Stomach (tissue), 9 donors: ENCODE data around the gene TMEM203. TPM values are rescaled to one million over a fixed set of nuclear protein-coding genes. Genes with fewer than 3 reads are reported as not detected.

Source experiments
- DNase-seq, 2 donors: peaks; one replicate each; pipeline versions ENCODE4 v3.0.0 to v3.0.0-alpha.2; 2013 to 2019
- H3K27ac ChIP-seq, 5 donors: fragments of 200-600 bp in 4 of 5; sonication (generic) in 4 of 5; one replicate each; pipeline ENCODE4 v1.5.1; 2013 to 2019; ENCODE audit warnings: mild to moderate bottlenecking in 1 of 5, moderate library complexity in 1 of 5
- H3K27me3 ChIP-seq, 3 donors: fragments of 200-600 bp; sonication (generic); one replicate each; pipeline ENCODE4 v1.5.1; 2017 to 2019; ENCODE audit warnings: mixed run types in 1 of 3
- H3K36me3 ChIP-seq, 4 donors: fragments of 200-600 bp; sonication (generic); 1 replicate in 3 of 4; 2 replicates in 1 of 4; pipeline ENCODE4 v1.5.1; 2016 to 2019
- H3K4me1 ChIP-seq, 4 donors: fragments of 200-600 bp; sonication (generic); one replicate each; pipeline ENCODE4 v1.5.1; 2016 to 2019
- H3K4me3 ChIP-seq, 4 donors: fragments of 200-600 bp; sonication (generic) in 3 of 4; one replicate each; pipeline ENCODE4 v1.5.1; 2016 to 2019; ENCODE audit warnings: mild to moderate bottlenecking in 1 of 4
- H3K9me3 ChIP-seq, 4 donors: fragments of 200-600 bp; sonication (generic); one replicate each; pipeline ENCODE4 v1.5.1; 2016 to 2019
- CTCF ChIP-seq, 7 experiments: fragments of 450-650 bp in 4 of 7; fragments of 200-600 bp in 3 of 7; sonication (generic) in 3 of 7; IDR thresholded peaks; one replicate each; pipeline ENCODE4 v1.5.1; 2016 to 2019; ENCODE audit warnings: antibody characterized with exemption in 7 of 7, control low read depth in 2 of 7, mild to moderate bottlenecking in 1 of 7
- EP300 ChIP-seq: sonication (generic); formaldehyde crosslinking; IDR thresholded peaks from one replicate; pipeline ENCODE4 v1.6.1; 2017; ENCODE audit warnings: antibody characterized with exemption
- POLR2A ChIP-seq, 4 donors: fragments of 450-650 bp; IDR thresholded peaks; one replicate each; pipeline ENCODE4 v1.6.1; 2016; ENCODE audit warnings: antibody characterized with exemption in 4 of 4, control low read depth in 2 of 4, mild to moderate bottlenecking in 1 of 4, moderate library complexity in 1 of 4
- POLR2AphosphoS5 ChIP-seq, 3 donors: sonication (generic); formaldehyde crosslinking; IDR thresholded peaks; one replicate each; pipeline ENCODE4 v1.6.1; 2016; ENCODE audit warnings: antibody characterized with exemption in 3 of 3
- WGBS, 5 donors: extraction: QIAGEN DNeasy Blood & Tissue Kit in 3 of 5; methylation state at CpG; one replicate each; pipeline versions ENCODE4 v1.1.5 to v1.1.7; 2013 to 2018; 5-methylcytosine and 5-hydroxymethylcytosine counted together
- intact Hi-C: fragments of 100-400 bp; cut with DNase I; formaldehyde crosslinking; loops from one replicate; pipeline ENCODE4 v1.15.1; 2023; ENCODE audit warnings: low total_unique reads
- polyA plus RNA-seq, 3 donors: library from polyadenylated mRNA; stranded (reverse); fragments of 200-250 nt; gene quantifications; one replicate each; pipeline ENCODE4 v1.2.3, GENCODE V29; 2013
- total RNA-seq, 5 donors: library from RNA; depleted of rRNA; stranded (reverse); fragments of >200 nt; gene quantifications; one replicate each; pipeline versions ENCODE4 v1.1.0 to v1.2.3, GENCODE V29; 2014 to 2016
- donor health status: healthy with polysubstance abuse.
- donor health status: Bipolar disorder and iron deficiency.
- donor health status: healthy.

TMEM203 gene
- total and polyA plus RNA-seq, 8 donors, result 20.6 to 37.0 (median 29.4) TPM

- H3K27me3 ChIP-seq, result peaks cover 11 to 67% (median 51%) of the 10 kb centered on the region in 3 donors
- TF ChIP-seq POLR2AphosphoS5 (IDR thresholded peaks at IDR 0.05) (no peak), CTCF (IDR thresholded peaks at IDR 0.05) (no peak), EP300 (no peak), POLR2A (IDR thresholded peaks at IDR 0.05) (no peak)
- intact Hi-C loops, result loop anchor here (5.0 kb wide), 1 partner anchor 111 kb away; no protein-coding TSS in a partner anchor
- peaks cover 22 to 64% (median 52%) of the 10 kb centered on the region in 4 donors for H3K4me1 ChIP-seq
- no peaks in the 10 kb centered on the region for H3K9me3 ChIP-seq
- no peak overlapping the region for H3K27ac ChIP-seq
- peak overlapping the region in 1 of 4 donors; percentile 22 for H3K4me3 ChIP-seq
- DNase-seq, result no peak
- no peaks in the 10 kb centered on the region for H3K36me3 ChIP-seq
- WGBS, 5 donors, result 33 to 41% (median 39%) methylated on average over 3 to 29 of the region's 29 CpGs
Observed at GRCh38 chr9:137228506-137228967, 23.1 kb upstream of the TMEM203 start.

GRCh38 chr9:137227853-137228505, 22.5 kb upstream of the TMEM203 start:
- Histone ChIP-seq H3K27me3 (peaks cover 8 to 61% (median 46%) of the 10 kb centered on the region in 3 donors), H3K27ac (peak overlapping the region in 2 of 5 donors; percentile 81 to 89)
- WGBS, 5 donors, result 15 to 32% (median 17%) methylated on average over 6 to 18 of the region's 18 CpGs

GRCh38 chr9:137227054-137227852, 21.8 kb upstream of the TMEM203 start, which contains the start of gene RNF224:
RNF224 (plus strand) TSS chr9:137227502; CDS start chr9:137228336, 834 bp downstream.
- H3K4me1 ChIP-seq, result peaks cover 31 to 63% (median 61%) of the 10 kb centered on the region in 4 donors
- intact Hi-C loops, result loop anchor here (5.0 kb wide), 1 partner anchor 110 kb away; no protein-coding TSS in a partner anchor
- H3K27ac ChIP-seq, result peak within 1 kb of the TSS; percentile 75 to 98 (median 81)
- peak within 1 kb of the TSS in 1 of 4 donors; percentile 22 for H3K4me3 ChIP-seq
- DNase-seq, result peak; percentile 93 to 97
- no peaks in the 10 kb centered on the region for H3K36me3 ChIP-seq
- WGBS, 5 donors, result 18 to 58% (median 21%) methylated on average over 7 to 25 of the region's 25 CpGs
- peak in 5 of 7 experiments; percentile 84 to 98 (median 91) for TF ChIP-seq CTCF (IDR thresholded peaks at IDR 0.05)
- TF ChIP-seq POLR2AphosphoS5 (IDR thresholded peaks at IDR 0.05), result peak; percentile 19 to 82 (median 74)
- TF ChIP-seq POLR2A (IDR thresholded peaks at IDR 0.05), result no peak
- no peak for TF ChIP-seq EP300
- H3K27me3 ChIP-seq, result peaks cover 3 to 59% (median 40%) of the 10 kb centered on the region in 3 donors
- no peaks in the 10 kb centered on the region for H3K9me3 ChIP-seq

More at GRCh38 chr9:137227853-137228505, 22.5 kb upstream of the TMEM203 start:
- TF ChIP-seq POLR2A (IDR thresholded peaks at IDR 0.05) (no peak), EP300 (no peak), CTCF (IDR thresholded peaks at IDR 0.05) (no peak), POLR2AphosphoS5 (IDR thresholded peaks at IDR 0.05) (no peak)
- H3K36me3 ChIP-seq, result no peaks in the 10 kb centered on the region
- H3K4me3 ChIP-seq, result peak overlapping the region in 1 of 4 donors; percentile 22
- H3K4me1 ChIP-seq, result peaks cover 24 to 63% (median 54%) of the 10 kb centered on the region in 4 donors
- peak in 1 of 2 donors; percentile 32 for DNase-seq
- intact Hi-C loops, result loop anchor here (5.0 kb wide), 1 partner anchor 111 kb away; no protein-coding TSS in a partner anchor
- no peaks in the 10 kb centered on the region for H3K9me3 ChIP-seq
